Measurements from ENCODE around the gene COL24A1.
A peak's percentile ranks its signal among the peaks of the same experiment; 100 is the strongest.

The COL24A1 gene

GRCh38 chr1:85934516-85934915, 222.1 kb downstream of the COL24A1 start:
- Histone ChIP-seq H3K27ac (no peak overlapping the region), H3K27me3 (ENCODE audit: insufficient read depth, low read depth, severe bottlenecking) (no peaks in the 10 kb centered on the region), H3K4me3 (ENCODE audit: low read depth, low read length) (no peak overlapping the region), H3K9me3 (ENCODE audit: severe bottlenecking) (no peaks in the 10 kb centered on the region), H3K36me3 (no peaks in the 10 kb centered on the region)
- no peak for TF ChIP-seq CTCF (IDR thresholded peaks at IDR 0.05; ENCODE audit: low read depth, low read length)
- DNase-seq, result no peak

- Histone ChIP-seq H3K4me3 (ENCODE audit: low read depth, low read length) (no peak overlapping the region), H3K9me3 (ENCODE audit: severe bottlenecking) (no peaks in the 10 kb centered on the region), H3K36me3 (no peaks in the 10 kb centered on the region), H3K27me3 (ENCODE audit: insufficient read depth, low read depth, severe bottlenecking) (no peaks in the 10 kb centered on the region), H3K27ac (no peak overlapping the region)
- DNase-seq, result no peak
- no peak for TF ChIP-seq CTCF (IDR thresholded peaks at IDR 0.05; ENCODE audit: low read depth, low read length)
Observed at GRCh38 chr1:85933961-85934360, 222.6 kb downstream of the COL24A1 start.

GRCh38 chr1:85911742-85912141, 244.8 kb downstream of the COL24A1 start:
- Histone ChIP-seq H3K9me3 (ENCODE audit: severe bottlenecking) (no peaks in the 10 kb centered on the region), H3K4me3 (ENCODE audit: low read depth, low read length) (no peak overlapping the region), H3K36me3 (no peaks in the 10 kb centered on the region), H3K27ac (no peak overlapping the region), H3K27me3 (ENCODE audit: insufficient read depth, low read depth, severe bottlenecking) (no peaks in the 10 kb centered on the region)
- no peak for DNase-seq
- no peak for TF ChIP-seq CTCF (IDR thresholded peaks at IDR 0.05; ENCODE audit: low read depth, low read length)

GRCh38 chr1:85900921-85901320, 255.7 kb downstream of the COL24A1 start:
- Histone ChIP-seq H3K27me3 (ENCODE audit: insufficient read depth, low read depth, severe bottlenecking) (no peaks in the 10 kb centered on the region), H3K27ac (no peak overlapping the region), H3K36me3 (no peaks in the 10 kb centered on the region), H3K4me3 (ENCODE audit: low read depth, low read length) (no peak overlapping the region), H3K9me3 (ENCODE audit: severe bottlenecking) (no peaks in the 10 kb centered on the region)
- DNase-seq, result no peak
- no peak for TF ChIP-seq CTCF (IDR thresholded peaks at IDR 0.05; ENCODE audit: low read depth, low read length)

- Histone ChIP-seq H3K36me3 (no peaks in the 10 kb centered on the region), H3K27ac (no peak overlapping the region), H3K27me3 (ENCODE audit: insufficient read depth, low read depth, severe bottlenecking) (no peaks in the 10 kb centered on the region), H3K9me3 (ENCODE audit: severe bottlenecking) (no peaks in the 10 kb centered on the region), H3K4me3 (ENCODE audit: low read depth, low read length) (no peak overlapping the region)
- no peak for DNase-seq
- no peak for TF ChIP-seq CTCF (IDR thresholded peaks at IDR 0.05; ENCODE audit: low read depth, low read length)
Observed at GRCh38 chr1:85898861-85899260, 257.7 kb downstream of the COL24A1 start.

- no peaks in the 10 kb centered on the region for H3K9me3 ChIP-seq (ENCODE audit: severe bottlenecking)
- H3K27ac ChIP-seq, result no peak overlapping the region
- no peak overlapping the region for H3K4me3 ChIP-seq (ENCODE audit: low read depth, low read length)
- H3K27me3 ChIP-seq (ENCODE audit: insufficient read depth, low read depth, severe bottlenecking), result no peaks in the 10 kb centered on the region
- H3K36me3 ChIP-seq, result no peaks in the 10 kb centered on the region
- TF ChIP-seq CTCF (IDR thresholded peaks at IDR 0.05; ENCODE audit: low read depth, low read length), result no peak; the same call in 1 of the 2 replicates
- peak; percentile 39 for DNase-seq
Observed at GRCh38 chr1:85894651-85895050, 261.9 kb downstream of the COL24A1 start.

Measured in WERI-Rb-1 (cell line).